ENCODE data around the gene DEFB127. TPM values are rescaled to one million over a fixed set of nuclear protein-coding genes. Genes with fewer than 3 reads are reported as not detected.

The DEFB127 gene
- not detected in 2 replicates for total RNA-seq

DNA sequence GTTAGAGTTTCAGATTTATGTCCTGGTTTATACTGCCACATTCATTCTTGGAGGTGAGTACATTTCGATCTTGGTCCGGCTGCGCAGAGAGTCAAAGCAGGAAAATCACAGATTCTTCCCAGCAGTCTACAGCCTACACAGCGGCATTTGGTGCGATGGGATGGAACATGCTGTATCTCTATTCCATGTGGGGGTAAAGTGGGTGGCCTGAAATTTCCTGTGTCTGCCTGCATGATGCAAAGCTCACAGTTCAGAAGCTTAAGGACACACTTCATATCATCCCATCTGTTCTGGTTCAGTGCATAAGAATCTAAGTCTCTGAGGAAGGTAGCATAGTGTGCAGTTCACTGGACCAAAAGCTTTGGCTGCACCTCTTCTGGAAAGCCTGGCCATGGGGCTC, at the start of gene DEFB127:
DEFB127 (plus strand) TSS at position 301 of the 400 bp plus-strand sequence; CDS start at position 392, 91 bp downstream.

GRCh38 chr20:142290-142689, 15.0 kb upstream of the DEFB127 start, which contains the start of gene DEFB126:
Gene DEFB126, plus strand, starts transcription at chr20:142590. Its CDS starts 39 bp downstream, at chr20:142629.

GRCh38 chr20:189611-190010, 32.4 kb downstream of the DEFB127 start, which contains the start of gene DEFB128:
Gene DEFB128, minus strand, starts transcription at chr20:189711. Its CDS starts 88 bp downstream, at chr20:189623.

Other genes with a start within 250 kb of the DEFB127 start
- not detected in 2 replicates for gene DEFB125, start 69.8 kb upstream of the DEFB127 start, total RNA-seq
- not detected in 2 replicates for gene DEFB126, start 14.9 kb upstream of the DEFB127 start, total RNA-seq
- gene DEFB128, start 32.3 kb downstream of the DEFB127 start, total RNA-seq: not detected in 2 replicates
- not detected in 2 replicates for gene DEFB129, start 69.8 kb downstream of the DEFB127 start, total RNA-seq
- not detected in 2 replicates for gene DEFB132, start 100.3 kb downstream of the DEFB127 start, total RNA-seq
- 2.9 and 5.0 TPM in 2 replicates for gene C20orf96, start 133.3 kb downstream of the DEFB127 start, total RNA-seq
- 10.0 and 13.7 TPM in 2 replicates for gene ZCCHC3, start 140.1 kb downstream of the DEFB127 start, total RNA-seq
- 6.6 and 10.5 TPM in 2 replicates for gene SOX12, start 168.1 kb downstream of the DEFB127 start, total RNA-seq
- gene NRSN2, start 189.7 kb downstream of the DEFB127 start, total RNA-seq: 30.4 and 39.2 TPM in 2 replicates
- 35.4 and 121 TPM in 2 replicates for gene TRIB3, start 223.3 kb downstream of the DEFB127 start, total RNA-seq

Data from smooth muscle cell of the pulmonary artery (primary cell).